GM18870 (cell line): ENCODE results near the gene MUSTN1.

ENCODE experiments used
- ATAC-seq: cut with Tn5 transposase; IDR thresholded peaks from one replicate; pipeline ENCODE4 v1.9.1; 2021; ENCODE audit warnings: moderate library complexity; ENCODE audit not compliant: unreplicated experiment

Gene MUSTN1

DNA sequence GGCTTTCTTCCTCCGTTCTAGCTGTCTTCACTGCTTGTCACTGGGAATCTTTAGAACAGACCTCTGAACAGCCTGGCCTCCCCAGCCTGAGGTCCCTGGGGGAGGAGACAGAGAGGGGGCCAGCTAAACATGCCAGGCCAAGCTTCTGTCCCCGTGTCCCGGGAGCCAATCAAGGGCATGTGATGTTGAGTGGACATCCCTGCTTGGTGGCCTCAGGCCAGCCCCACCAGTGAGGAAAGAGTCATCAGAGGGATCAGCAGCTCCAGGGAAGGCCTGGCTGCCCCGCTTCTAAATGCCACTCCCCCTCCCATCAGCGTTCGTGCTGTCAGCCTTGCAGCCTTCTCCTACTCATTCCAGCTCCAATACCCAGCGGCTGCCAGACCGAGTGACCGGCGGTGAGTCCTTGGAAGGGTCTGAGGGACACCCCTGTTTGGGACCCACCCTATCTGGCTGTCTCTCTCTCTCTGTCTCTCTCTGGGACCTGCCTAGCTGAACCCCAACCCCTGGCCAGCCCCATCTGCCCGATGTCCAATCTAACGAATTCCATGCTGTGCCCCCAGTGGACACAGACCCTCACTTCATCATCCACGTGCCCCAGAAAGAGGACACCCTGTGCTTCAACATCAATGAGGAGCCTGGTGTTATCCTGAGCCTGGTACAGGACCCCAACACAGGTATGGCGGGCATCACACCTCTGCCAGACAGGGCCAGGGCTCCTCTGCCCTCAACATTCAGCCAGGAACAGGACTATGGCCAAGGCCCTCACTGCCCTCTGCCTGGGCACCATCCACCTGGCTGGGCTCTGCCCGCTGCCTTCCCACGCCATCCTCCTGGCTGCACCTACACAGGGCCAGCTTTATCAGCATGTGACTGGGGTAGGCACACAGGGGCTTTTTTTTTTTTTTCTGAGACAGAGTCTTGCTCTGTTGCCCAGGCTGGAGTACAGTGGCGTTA is 46.9 kb downstream of the MUSTN1 start:
- ATAC-seq = no peak

DNA sequence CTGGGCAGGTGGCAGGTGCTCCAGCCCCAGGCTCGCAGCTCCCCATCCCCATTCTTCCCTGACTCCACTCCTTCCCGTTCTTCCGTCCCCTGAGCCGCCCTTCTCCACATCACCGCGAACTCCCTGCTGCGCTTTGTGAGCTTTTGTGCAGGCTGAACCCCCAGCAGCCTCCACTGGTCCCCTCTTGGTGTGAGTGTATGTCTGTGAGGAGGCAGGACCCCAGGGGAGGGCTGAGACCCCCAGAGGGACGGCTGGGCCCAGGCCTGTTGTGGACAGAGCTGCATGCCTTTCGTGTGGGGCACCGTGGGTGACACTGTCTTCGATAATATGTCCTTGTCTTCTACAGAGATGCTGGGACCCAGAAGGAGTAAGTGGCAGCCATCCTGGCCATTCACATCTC is 47.6 kb downstream of the MUSTN1 start:
- no peak for ATAC-seq

DNA sequence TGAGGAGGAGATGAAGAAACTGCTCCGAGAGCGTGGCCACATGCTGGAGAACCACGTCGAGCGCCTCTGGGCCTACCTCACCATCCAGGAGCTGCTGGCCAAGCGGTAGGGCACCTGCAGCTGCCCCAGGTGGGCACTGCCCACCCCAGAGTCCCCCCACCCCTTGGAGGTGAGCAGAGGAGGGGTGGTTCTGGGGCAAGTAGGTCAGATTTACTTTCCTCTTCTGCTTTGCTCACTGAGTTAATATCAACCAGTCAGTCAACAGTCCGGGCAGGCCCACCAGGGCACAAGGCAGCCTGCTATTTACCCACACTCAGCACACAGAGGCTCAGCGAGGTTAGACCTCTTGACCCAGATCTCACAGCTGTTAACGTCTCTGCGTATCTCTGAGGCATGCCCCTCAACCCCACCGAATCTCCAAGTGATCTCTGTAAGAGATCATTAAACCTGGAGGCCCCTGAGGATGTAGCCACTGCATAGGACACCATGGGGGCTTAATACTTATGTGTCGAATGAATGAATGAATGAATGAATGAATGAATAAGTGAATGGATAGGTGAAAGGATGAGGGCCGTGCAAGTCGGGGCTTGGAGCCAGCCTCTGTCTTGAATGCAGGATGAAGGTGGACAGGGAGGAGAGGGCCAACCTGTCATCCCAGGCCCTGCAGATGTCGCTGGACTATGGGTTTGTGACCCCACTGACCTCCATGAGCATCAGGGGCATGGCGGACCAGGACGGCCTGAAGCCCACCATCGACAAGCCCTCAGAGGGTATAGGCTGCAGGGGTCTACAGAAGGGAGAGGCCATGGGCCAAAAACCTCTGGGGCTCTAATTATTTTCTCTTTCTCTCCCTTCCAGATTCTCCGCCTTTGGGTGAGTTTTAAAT is 48.2 kb downstream of the MUSTN1 start:
- ATAC-seq = no peak

DNA sequence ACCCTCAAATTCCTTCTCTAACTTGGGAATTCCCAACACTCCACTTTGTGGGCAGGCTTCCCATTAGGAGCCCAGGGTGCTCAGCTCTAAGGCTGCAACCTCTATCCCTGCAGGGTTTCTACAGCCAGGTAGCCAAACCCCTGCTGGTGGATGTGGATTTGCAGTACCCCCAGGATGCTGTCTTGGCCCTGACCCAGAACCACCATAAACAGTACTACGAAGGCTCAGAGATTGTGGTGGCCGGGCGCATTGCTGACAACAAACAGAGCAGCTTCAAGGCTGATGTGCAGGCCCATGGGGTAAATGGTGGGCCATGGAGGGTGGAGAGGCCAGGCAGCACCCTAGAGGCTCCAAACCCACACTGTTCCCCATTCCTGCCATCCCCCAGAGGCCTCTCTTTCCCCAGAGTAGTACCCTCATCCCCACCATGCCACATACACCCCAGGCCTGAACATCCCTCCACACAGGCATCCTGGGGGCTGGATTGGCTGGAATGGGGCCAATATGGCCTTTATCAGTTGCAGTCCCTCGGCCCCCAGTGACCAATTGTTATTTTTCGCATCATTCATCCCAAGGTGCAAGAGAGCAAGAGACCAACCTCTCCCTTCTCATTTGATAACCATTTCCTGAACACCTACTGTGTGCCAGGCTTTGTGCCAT is 49.8 kb downstream of the MUSTN1 start:
- no peak for ATAC-seq

DNA sequence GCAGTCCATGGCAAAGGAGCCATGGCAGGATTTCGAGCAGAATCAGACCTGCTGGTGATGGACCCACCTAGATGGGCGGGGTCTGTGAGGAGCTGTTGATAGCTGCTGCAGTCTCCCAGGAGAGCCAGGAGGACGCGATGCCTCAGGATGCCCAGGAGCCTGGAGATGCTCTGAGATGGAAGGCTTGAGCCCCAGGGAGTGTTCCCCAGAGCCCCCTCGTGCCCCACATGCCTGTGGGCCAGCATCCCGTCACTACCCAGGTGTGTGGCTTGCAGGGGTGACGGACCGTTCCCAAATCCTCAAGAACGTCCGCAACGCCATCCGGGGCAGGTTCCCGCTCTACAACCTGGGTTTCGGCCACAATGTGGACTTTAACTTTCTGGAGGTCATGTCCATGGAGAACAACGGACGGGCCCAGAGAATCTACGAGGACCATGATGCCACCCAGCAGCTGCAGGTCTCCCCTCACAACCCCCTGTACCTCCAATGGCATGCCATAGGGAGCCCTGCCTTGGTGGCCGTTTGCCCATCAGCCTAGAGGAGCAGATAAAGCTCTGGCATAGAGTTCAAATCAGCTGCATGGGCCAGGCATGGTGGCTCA is 50.7 kb downstream of the MUSTN1 start:
- ATAC-seq = no peak

DNA sequence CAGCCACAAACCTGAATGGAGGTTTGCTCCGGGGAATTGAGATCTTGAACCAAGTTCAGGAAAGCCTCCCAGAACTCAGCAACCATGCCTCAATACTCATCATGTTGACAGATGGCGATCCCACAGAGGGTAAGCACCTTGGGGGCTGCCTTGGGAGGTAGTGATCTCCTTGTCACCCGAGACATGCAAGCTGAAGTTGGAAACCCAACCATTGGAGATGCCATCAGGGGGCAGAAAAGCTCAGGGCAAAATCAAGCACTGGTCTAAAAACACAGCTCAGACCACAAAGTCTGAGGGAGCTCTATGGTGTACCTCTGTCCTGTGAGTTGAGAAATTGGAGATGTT is 51.6 kb downstream of the MUSTN1 start:
- ATAC-seq = no peak
